Measurements from ENCODE around the gene LRP8.

The LRP8 gene

GRCh38 chr1:53257454-53258081, 70.3 kb downstream of the LRP8 start:
- FAIRE-seq, result no peak

- FAIRE-seq, result no peak
Measured at GRCh38 chr1:53256511-53257453, 71.1 kb downstream of the LRP8 start.

GRCh38 chr1:53255031-53255430, 72.8 kb downstream of the LRP8 start:
- no peak for FAIRE-seq

- no peak for FAIRE-seq
Measured at GRCh38 chr1:53254011-53254640, 73.7 kb downstream of the LRP8 start.

- FAIRE-seq, result no peak
Measured at GRCh38 chr1:53250325-53250724, 77.5 kb downstream of the LRP8 start.

- no peak for FAIRE-seq
Measured at GRCh38 chr1:53249706-53250105, 78.2 kb downstream of the LRP8 start.

GRCh38 chr1:53246261-53247134, 81.4 kb downstream of the LRP8 start:
- no peak for FAIRE-seq

- FAIRE-seq, result no peak
Measured at GRCh38 chr1:53244141-53244540, 83.7 kb downstream of the LRP8 start.

GRCh38 chr1:53242381-53242780, 85.5 kb downstream of the LRP8 start:
- FAIRE-seq, result no peak

- FAIRE-seq, result no peak
Measured at GRCh38 chr1:53241828-53242227, 86.0 kb downstream of the LRP8 start.

- peak; percentile 92 for FAIRE-seq
Measured at GRCh38 chr1:53238197-53239155, 89.4 kb downstream of the LRP8 start, which contains the start of gene MAGOH. MAGOH (minus strand) TSS chr1:53238518; CDS start chr1:53238448, 70 bp downstream.

- FAIRE-seq, result no peak
Measured at GRCh38 chr1:53237638-53238037, 90.2 kb downstream of the LRP8 start.

GRCh38 chr1:53220962-53221286, 106.9 kb downstream of the LRP8 start:
- FAIRE-seq, result no peak

GRCh38 chr1:53220171-53220961, 107.5 kb downstream of the LRP8 start, which contains the start of gene CZIB:
CZIB (minus strand) TSS chr1:53220634; CDS start chr1:53220575, 59 bp downstream.
- FAIRE-seq, result peak; percentile 8

- FAIRE-seq, result no peak
Measured at GRCh38 chr1:53219711-53220110, 108.2 kb downstream of the LRP8 start.

- FAIRE-seq, result no peak
Measured at GRCh38 chr1:53218201-53218600, 109.7 kb downstream of the LRP8 start.

GRCh38 chr1:53214376-53214940, 113.4 kb downstream of the LRP8 start:
- FAIRE-seq, result no peak

- FAIRE-seq, result no peak
Measured at GRCh38 chr1:53210954-53211353, 116.9 kb downstream of the LRP8 start.

GRCh38 chr1:53210352-53210751, 117.5 kb downstream of the LRP8 start:
- FAIRE-seq, result no peak

- FAIRE-seq, result no peak
Measured at GRCh38 chr1:53207726-53208125, 120.1 kb downstream of the LRP8 start.

Data from endometrium (tissue), 2 donors.